Erythroblast (primary cell): ENCODE results near the gene AMZ1.
"Not testable (repeated sequence)": the region's sequence is repeated elsewhere in the genome, so short reads cannot be mapped to it uniquely, and the experiment has no call there.

Source experiments
- DNase-seq, 2 experiments: peaks; one replicate each; lab custom pipeline; 2025; lab: John Stamatoyannopoulos, UW
- GATA1 ChIP-seq: IDR thresholded peaks from 2 replicates; pipeline ENCODE4 v1.6.1; 2011; ENCODE audit warnings: low read depth, mild to moderate bottlenecking, control low read depth, low read length, moderate library complexity
- POLR2A ChIP-seq: IDR thresholded peaks from 2 replicates; pipeline ENCODE4 v1.6.1; 2011; ENCODE audit warnings: mild to moderate bottlenecking, low read length

The AMZ1 gene

GRCh38 chr7:2688409-2689342 lies 674 bp downstream of the AMZ1 start:
- TF ChIP-seq GATA1 (no peak), POLR2A (no peak)
- DNase-seq, result no peak

GRCh38 chr7:2689343-2689847 lies 1.4 kb downstream of the AMZ1 start:
- no peak for DNase-seq
- TF ChIP-seq POLR2A, result no peak
- TF ChIP-seq GATA1, result no peak

GRCh38 chr7:2689951-2690705 lies 2.1 kb downstream of the AMZ1 start:
- DNase-seq, result no peak
- TF ChIP-seq GATA1, result no peak
- TF ChIP-seq POLR2A, result no peak

- TF ChIP-seq GATA1, result no peak
- TF ChIP-seq POLR2A, result no peak
- DNase-seq, result no peak
Observed at GRCh38 chr7:2691011-2691707, 3.2 kb downstream of the AMZ1 start.

GRCh38 chr7:2691932-2692439 lies 4.0 kb downstream of the AMZ1 start:
- DNase-seq, result not testable (repeated sequence)

- DNase-seq, result no peak
- TF ChIP-seq POLR2A (no peak), GATA1 (no peak)
Observed at GRCh38 chr7:2692543-2692942, 4.5 kb downstream of the AMZ1 start.

GRCh38 chr7:2693420-2694121 lies 5.6 kb downstream of the AMZ1 start:
- DNase-seq, result peak in 1 of 2 experiments; percentile 27

GRCh38 chr7:2694122-2694436 lies 6.1 kb downstream of the AMZ1 start:
- not testable (repeated sequence) for DNase-seq

GRCh38 chr7:2698581-2699288 lies 10.7 kb downstream of the AMZ1 start:
- TF ChIP-seq GATA1 (no peak), POLR2A (no peak)

GRCh38 chr7:2699289-2699620 lies 11.3 kb downstream of the AMZ1 start:
- TF ChIP-seq POLR2A (no peak), GATA1 (no peak)
- DNase-seq, result no peak

More at GRCh38 chr7:2698581-2699288, 10.7 kb downstream of the AMZ1 start:
- DNase-seq, result no peak

- no peak for TF ChIP-seq GATA1
- no peak for TF ChIP-seq POLR2A
- no peak for DNase-seq
Observed at GRCh38 chr7:2700141-2700850, 12.3 kb downstream of the AMZ1 start.

GRCh38 chr7:2701424-2701823 lies 13.4 kb downstream of the AMZ1 start:
- TF ChIP-seq POLR2A, result no peak
- no peak for TF ChIP-seq GATA1

More at GRCh38 chr7:2701424-2701823, 13.4 kb downstream of the AMZ1 start:
- no peak for DNase-seq
